Mesenchymal stem cell (in vitro differentiated cells and primary cell): ENCODE measurements around the gene TBX1.

Experiments used
- DNase-seq: peaks from one replicate; pipeline ENCODE4 v3.0.0-alpha.2; 2013
- H2AFZ ChIP-seq: one replicate; pipeline ENCODE4 v1.6.1; 2013; ENCODE audit warnings: low read depth, mild to moderate bottlenecking, control low read depth, inconsistent platforms, low read length, moderate library complexity
- H2AK5ac ChIP-seq: 2 replicates; pipeline ENCODE4 v1.6.1; 2013; ENCODE audit warnings: low read length, moderate library complexity, mild to moderate bottlenecking, inconsistent platforms; ENCODE audit not compliant: severe bottlenecking
- H2BK120ac ChIP-seq: one replicate; pipeline ENCODE4 v1.6.1; 2013; ENCODE audit warnings: low read depth, mild to moderate bottlenecking, inconsistent platforms, low read length, moderate library complexity
- H2BK12ac ChIP-seq, 2 experiments: one replicate each; pipeline ENCODE4 v1.6.1; 2013; ENCODE audit warnings: inconsistent platforms in 2 of 2, low read length in 2 of 2, mild to moderate bottlenecking in 2 of 2, moderate library complexity in 2 of 2, control low read depth in 1 of 2
- H2BK15ac ChIP-seq: one replicate; pipeline ENCODE4 v1.6.1; 2013; ENCODE audit warnings: mild to moderate bottlenecking, low read depth, inconsistent platforms; ENCODE audit not compliant: poor library complexity, severe bottlenecking
- H2BK5ac ChIP-seq: 2 replicates; pipeline ENCODE4 v1.6.1; 2013; ENCODE audit warnings: low read depth, mild to moderate bottlenecking, low read length, control low read depth, inconsistent platforms; ENCODE audit not compliant: poor library complexity, severe bottlenecking
- H3K14ac ChIP-seq, 2 experiments: one replicate each; pipeline ENCODE4 v1.6.1; 2013; ENCODE audit warnings: inconsistent platforms in 2 of 2, low read length in 2 of 2, control low read depth in 1 of 2, mild to moderate bottlenecking in 1 of 2, moderate library complexity in 1 of 2
- H3K18ac ChIP-seq, 2 experiments: one replicate each; pipeline ENCODE4 v1.6.1; 2013; ENCODE audit warnings: inconsistent platforms in 2 of 2, low read length in 2 of 2, control low read depth in 1 of 2, low read depth in 1 of 2, mild to moderate bottlenecking in 1 of 2
- H3K23ac ChIP-seq, 2 experiments: one replicate each; pipeline ENCODE4 v1.6.1; 2013; ENCODE audit warnings: inconsistent platforms in 2 of 2, low read length in 2 of 2, mild to moderate bottlenecking in 2 of 2, moderate library complexity in 2 of 2, control low read depth in 1 of 2
- H3K27ac ChIP-seq: 2 replicates; pipeline ENCODE4 v1.5.1; 2013; ENCODE audit warnings: mild to moderate bottlenecking, moderate library complexity, low read length, control low read depth, inconsistent platforms; ENCODE audit not compliant: poor library complexity, severe bottlenecking
- H3K27me3 ChIP-seq, 2 experiments: 2 replicates each; pipeline versions ENCODE4 v1.6.1 to v1.7.0; 2013; ENCODE audit warnings: low read length in 2 of 2, mild to moderate bottlenecking in 2 of 2, moderate library complexity in 2 of 2, control low read depth in 1 of 2, inconsistent platforms in 1 of 2; ENCODE audit not compliant: control insufficient read depth in 1 of 2, insufficient read depth in 1 of 2
- H3K36me3 ChIP-seq, 2 experiments: 2 replicates each; pipeline versions ENCODE4 v1.6.1 to v1.7.0; 2013; ENCODE audit warnings: low read length in 2 of 2, control low read depth in 1 of 2, inconsistent platforms in 1 of 2, low read depth in 1 of 2, mild to moderate bottlenecking in 1 of 2; ENCODE audit not compliant: insufficient read depth in 2 of 2, control insufficient read depth in 1 of 2
- H3K4ac ChIP-seq, 2 experiments: one replicate each; pipeline ENCODE4 v1.6.1; 2013; ENCODE audit warnings: inconsistent platforms in 2 of 2, low read length in 2 of 2, mild to moderate bottlenecking in 2 of 2, moderate library complexity in 2 of 2, control low read depth in 1 of 2, low read depth in 1 of 2
- H3K4me1 ChIP-seq: 2 replicates; pipeline ENCODE4 v1.6.1; 2013; ENCODE audit warnings: low read depth, low read length, control low read depth; ENCODE audit not compliant: control insufficient read depth, insufficient read depth
- H3K4me2 ChIP-seq: 2 replicates; pipeline ENCODE4 v1.6.1; 2013; ENCODE audit warnings: low read length, mild to moderate bottlenecking, inconsistent platforms; ENCODE audit not compliant: poor library complexity, severe bottlenecking
- H3K4me3 ChIP-seq, 2 experiments: 2 replicates each; pipeline versions ENCODE4 v1.5.1 to v1.7.0; 2013; ENCODE audit warnings: low read length in 2 of 2, mild to moderate bottlenecking in 2 of 2, control low read depth in 1 of 2, low read depth in 1 of 2; ENCODE audit not compliant: insufficient read depth in 1 of 2
- H3K79me1 ChIP-seq: replicated peaks from 2 replicates; pipeline ENCODE4 v1.6.1; 2013; ENCODE audit warnings: mild to moderate bottlenecking, control low read depth, low read length, inconsistent platforms; ENCODE audit not compliant: poor library complexity, severe bottlenecking
- H3K9ac ChIP-seq: 2 replicates; pipeline ENCODE4 v1.7.0; 2013; ENCODE audit warnings: mild to moderate bottlenecking, low read length, moderate library complexity
- H3K9me3 ChIP-seq: 2 replicates; pipeline ENCODE4 v1.7.0; 2013; ENCODE audit warnings: mild to moderate bottlenecking, low read length; ENCODE audit not compliant: control insufficient read depth
- H4K8ac ChIP-seq: one replicate; pipeline ENCODE4 v1.6.1; 2013; ENCODE audit warnings: inconsistent platforms, mild to moderate bottlenecking, low read length, moderate library complexity
- H4K91ac ChIP-seq: one replicate; pipeline ENCODE4 v1.6.1; 2013; ENCODE audit warnings: mild to moderate bottlenecking, low read length, inconsistent platforms
- WGBS: methylation state at CpG from one replicate; pipeline ENCODE4 v1.1.7; 2013; ENCODE audit warnings: mixed read lengths; 5-methylcytosine and 5-hydroxymethylcytosine counted together

The TBX1 gene

GRCh38 chr22:19815823-19816290 is 55.3 kb downstream of the TBX1 start:
- no peak overlapping the region for H2BK15ac ChIP-seq
- no peak overlapping the region for H3K18ac ChIP-seq
- no peak overlapping the region for H2BK12ac ChIP-seq

GRCh38 chr22:19816372-19817119 is 56.0 kb downstream of the TBX1 start:
- Histone ChIP-seq H3K18ac (no peak overlapping the region), H4K8ac (no peak overlapping the region), H3K27ac (no peak overlapping the region), H4K91ac (no peak overlapping the region), H3K4me3 (no peak overlapping the region), H3K4ac (no peak overlapping the region), H3K4me2 (no peak overlapping the region), H2AFZ (no peak overlapping the region), H3K36me3 (peaks cover 0 to 46% of the 10 kb centered on the region in 2 experiments), H3K27me3 (no peaks in the 10 kb centered on the region), H2BK5ac (no peak overlapping the region), H3K23ac (no peak overlapping the region), H3K14ac (peak overlapping the region in 1 of 2 experiments; percentile 64), H3K4me1 (peaks cover 4% of the 10 kb centered on the region), H2BK12ac (no peak overlapping the region), H3K79me1 (no peaks in the 10 kb centered on the region), H2BK15ac (no peak overlapping the region), H3K9me3 (no peaks in the 10 kb centered on the region), H2BK120ac (no peak overlapping the region), H2AK5ac (no peak overlapping the region), H3K9ac (no peak overlapping the region)
- WGBS: 96% methylated on average over 14 of the region's 14 CpGs
- DNase-seq: no peak

More at GRCh38 chr22:19815823-19816290, 55.3 kb downstream of the TBX1 start:
- no peak overlapping the region for H2AK5ac ChIP-seq
- DNase-seq: no peak
- no peak overlapping the region for H3K4me2 ChIP-seq
- H3K27ac ChIP-seq: no peak overlapping the region
- peaks cover 7% of the 10 kb centered on the region for H3K4me1 ChIP-seq
- no peak overlapping the region for H2BK120ac ChIP-seq
- H3K23ac ChIP-seq: no peak overlapping the region
- no peak overlapping the region for H3K4ac ChIP-seq
- no peak overlapping the region for H2BK5ac ChIP-seq
- H3K9ac ChIP-seq: no peak overlapping the region
- H3K36me3 ChIP-seq: peaks cover 0 to 46% of the 10 kb centered on the region in 2 experiments
- H3K79me1 ChIP-seq: no peaks in the 10 kb centered on the region
- H4K8ac ChIP-seq: no peak overlapping the region
- H3K14ac ChIP-seq: peak overlapping the region in 1 of 2 experiments; percentile 58
- no peak overlapping the region for H3K4me3 ChIP-seq
- H3K27me3 ChIP-seq: no peaks in the 10 kb centered on the region
- no peak overlapping the region for H2AFZ ChIP-seq
- WGBS: 93% methylated on average over 16 of the region's 16 CpGs
- no peak overlapping the region for H4K91ac ChIP-seq
- no peaks in the 10 kb centered on the region for H3K9me3 ChIP-seq
